HG03196 (cell line): ENCODE measurements around the gene TUBGCP2.

Experiments
- ATAC-seq: cut with Tn5 transposase; IDR thresholded peaks from one replicate; pipeline ENCODE4 v1.9.1; 2021; ENCODE audit not compliant: unreplicated experiment

TUBGCP2 gene

DNA sequence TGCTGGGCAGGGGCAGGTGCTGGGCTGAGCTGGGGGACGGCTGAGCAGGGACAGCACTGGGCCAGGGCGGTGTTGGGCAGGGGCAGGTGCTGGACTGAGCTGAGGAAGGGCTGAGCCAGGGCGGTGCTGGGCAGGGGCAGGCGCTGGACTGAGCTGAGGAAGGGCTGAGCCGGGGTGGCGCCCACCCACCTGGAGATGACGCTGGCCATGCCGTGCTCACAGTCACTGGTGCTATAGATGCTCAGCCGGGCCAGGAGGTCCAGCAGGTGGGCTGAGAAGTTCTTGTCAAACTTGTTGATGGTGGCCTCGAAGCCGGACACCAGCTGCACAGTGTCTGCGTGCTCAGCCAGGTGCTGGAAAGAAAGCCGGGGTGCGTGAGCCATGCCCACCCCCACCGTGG lies 27.6 kb downstream of the TUBGCP2 start:
- ATAC-seq, result no peak

DNA sequence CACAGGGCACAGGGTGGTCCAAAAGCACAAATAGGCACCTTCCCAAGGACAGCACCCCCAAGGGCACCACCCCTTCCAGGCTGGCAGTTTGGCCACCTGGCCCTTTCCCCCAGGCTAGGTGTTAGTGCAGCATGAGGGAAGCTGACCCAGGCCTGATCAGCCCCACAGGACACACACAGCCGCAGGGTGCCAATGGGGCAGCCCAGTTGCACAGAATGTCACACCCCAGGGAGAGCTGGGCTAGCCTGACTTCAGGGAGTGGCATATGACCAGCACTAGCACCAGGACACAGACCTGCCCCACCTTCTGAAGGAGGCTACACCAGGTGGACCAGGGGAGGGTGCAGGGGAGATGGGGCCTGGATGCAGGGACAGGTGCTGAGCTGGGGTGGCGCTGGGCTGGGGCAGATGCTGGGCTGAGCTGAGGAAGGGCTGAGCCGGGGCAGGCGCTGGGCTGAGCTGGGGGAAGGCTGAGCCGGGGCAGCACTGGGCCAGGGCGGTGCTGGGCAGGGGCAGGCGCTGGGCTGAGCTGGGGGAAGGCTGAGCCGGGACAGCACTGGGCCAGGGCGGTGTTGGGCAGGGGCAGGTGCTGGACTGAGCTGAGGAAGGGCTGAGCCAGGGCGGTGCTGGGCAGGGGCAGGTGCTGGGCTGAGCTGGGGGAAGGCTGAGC lies 28.1 kb downstream of the TUBGCP2 start:
- no peak for ATAC-seq

DNA sequence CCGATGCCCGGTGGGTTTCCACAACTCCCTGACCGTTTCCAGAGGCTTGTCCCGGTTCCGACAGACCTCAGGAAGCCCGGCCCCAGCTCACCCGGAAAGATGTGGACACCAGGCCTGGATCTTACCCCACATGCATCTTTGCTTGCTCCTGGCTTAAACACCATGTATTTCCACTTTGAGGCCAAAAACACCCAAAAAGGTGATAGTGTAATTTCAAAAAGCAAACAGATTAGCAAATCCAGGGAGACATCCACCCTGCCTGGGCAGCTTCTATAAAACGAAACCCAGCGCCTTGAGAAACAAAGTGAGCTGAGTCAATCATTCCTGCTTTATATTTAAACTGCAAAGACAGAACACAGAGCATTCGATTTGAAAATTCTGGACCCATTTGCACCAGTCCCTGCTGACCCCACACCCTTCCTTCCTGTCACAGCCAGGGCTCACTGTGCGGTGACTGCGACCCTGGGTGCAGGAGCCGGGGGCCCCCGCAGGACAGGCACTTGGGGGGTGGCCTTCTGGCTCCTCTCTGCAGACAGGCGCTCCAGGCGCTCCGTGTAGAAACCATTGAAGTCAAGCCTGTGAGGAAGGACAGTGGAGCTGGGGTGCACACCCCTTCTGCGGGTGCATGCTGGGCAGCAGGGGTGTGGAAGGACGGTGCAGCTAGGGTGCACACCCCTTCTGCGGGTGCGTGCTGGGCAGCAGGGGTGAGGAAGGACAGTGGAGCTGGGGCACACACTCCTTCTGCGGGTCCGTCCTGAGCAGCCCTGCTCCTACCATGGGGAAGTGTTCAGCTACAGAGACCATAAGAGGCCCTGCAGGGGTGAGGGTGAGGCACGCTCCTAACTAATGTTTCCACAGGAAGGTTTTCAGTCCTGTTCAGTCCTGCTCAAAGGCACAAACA lies 29.1 kb downstream of the TUBGCP2 start:
- no peak for ATAC-seq

DNA sequence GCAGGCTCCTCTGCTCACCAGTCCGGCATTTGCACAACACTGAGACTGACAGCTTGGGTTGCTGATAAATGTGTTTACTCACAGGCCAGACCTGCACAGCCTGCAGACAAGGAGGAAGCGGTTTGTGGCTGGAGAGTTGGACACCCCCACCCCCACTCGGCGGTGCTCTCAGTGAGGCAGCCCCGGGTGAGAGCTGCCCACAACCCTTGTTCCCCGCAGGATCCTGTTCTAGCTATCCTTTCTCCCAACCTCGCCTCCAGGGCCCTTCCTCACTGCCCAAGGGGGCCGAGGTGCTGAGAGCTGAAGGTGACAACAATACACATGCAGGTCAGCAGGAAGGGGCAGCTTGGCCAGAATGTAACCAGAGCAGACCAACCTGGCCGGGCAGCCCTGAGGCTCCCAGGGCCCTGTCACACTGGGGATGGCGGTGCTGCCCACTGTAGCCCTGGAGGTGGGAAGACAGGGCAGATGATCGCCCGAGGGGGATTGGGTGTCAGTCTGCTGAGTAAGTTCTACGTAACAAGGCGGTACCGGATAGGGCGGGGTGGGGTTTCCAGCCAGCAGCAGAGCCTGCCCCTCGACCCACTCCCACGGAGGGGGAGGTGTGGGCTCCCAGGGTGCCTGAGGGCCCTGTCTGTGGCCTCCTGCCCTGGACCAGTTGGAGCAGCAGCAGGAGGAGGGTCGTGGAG lies 30.0 kb downstream of the TUBGCP2 start:
- peak; percentile 42 for ATAC-seq

DNA sequence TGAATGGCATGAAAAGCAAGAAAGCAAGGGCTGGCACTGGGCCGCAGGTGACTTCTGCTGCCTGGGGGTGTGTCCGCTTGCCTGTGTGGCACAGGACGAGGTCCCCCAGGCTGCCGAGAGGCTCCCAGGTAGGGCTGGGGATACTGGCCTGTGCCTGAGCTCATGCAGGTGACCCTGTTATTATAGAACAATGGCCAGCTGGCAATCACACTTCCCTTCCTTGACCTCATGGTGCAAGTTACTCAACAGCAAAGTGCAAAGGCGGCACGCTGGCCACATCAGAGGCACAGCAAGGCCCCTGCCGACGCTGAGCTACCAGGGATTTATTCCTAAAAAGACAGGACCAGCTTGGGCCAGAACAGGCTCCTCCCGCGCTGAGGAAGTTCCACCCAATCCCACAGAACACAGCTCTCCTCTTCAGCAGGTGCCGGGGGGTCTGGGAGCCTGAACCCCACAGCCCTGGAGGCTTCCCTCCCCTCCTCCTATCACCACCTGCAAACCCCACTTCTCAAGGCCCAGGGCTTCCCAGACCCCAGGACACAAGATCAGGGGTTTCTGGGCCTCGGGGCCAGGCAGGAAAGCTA lies 30.6 kb downstream of the TUBGCP2 start:
- ATAC-seq, result no peak

DNA sequence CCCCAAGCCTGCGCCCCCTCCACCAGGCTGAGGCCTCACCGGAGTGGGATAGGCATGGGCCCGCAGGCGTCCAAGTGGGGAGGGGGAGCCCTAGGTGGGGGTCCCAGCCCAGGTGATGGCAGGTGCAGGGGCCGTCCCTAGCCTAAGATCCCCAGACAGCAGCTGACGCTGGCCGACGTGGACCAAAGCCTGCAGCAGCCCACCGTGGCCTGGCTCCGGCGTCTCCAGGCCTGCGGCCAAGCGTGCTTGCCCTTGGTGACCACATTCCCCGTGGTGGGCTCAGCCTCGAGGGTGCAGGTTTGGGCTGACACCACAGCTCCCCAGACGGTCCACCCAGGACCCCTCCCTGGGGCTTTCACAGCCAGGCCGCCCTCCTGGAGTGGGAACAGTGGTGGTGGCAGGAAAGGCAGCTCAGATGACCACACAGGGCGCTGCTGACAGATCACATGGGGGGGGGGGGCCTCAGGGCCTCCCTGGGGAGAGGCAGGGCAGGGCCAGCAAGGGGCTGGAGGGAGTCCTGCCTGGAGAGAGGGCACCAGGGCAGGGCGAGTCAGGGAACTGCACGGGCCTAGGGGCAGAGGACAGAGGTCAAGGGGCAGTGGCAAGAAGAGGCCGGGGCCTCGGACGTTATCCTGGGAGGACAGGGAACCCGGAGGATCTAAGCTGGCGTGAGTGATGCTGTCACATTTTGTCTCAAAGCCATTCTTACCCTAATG lies 31.2 kb downstream of the TUBGCP2 start:
- ATAC-seq, result no peak

DNA sequence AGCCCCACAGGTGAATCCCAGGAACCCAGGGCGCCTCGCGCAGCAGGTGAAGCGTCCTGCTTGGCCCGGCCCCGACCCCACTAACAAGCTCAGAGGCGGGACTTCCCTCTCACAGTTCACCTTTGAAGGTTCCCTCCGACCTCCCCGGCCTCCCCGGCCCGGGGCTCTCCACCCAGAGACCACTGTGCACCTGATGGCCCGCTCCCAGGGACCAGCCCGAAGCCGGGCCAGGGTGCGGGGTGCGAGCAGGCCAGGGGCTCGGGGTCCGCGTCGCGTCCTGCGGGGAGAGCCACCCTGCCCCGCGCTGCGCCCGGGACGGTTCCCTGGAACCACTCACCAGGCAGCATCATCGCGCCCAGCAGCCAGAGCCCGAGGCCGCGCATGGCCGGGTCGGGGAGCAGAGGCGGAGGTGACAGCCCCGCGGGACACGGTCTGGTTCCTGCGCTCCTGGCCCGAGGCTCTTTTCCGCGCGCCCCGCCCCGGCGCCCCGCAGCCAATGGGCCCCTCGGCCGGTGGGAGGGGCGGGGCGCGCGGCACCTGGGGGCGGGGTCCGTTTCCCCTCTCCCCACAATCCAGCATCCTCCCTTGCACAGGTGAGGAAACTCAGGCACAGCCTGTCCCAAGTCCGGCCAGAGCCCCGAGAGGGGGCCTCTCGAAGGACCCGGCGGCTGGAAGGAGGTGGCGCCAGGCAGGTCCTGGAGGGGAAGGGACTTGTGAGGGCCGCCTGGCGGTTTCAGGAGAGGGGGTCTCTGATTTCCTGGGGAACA lies 32.1 kb downstream of the TUBGCP2 start, which contains the start of gene ADAM8:
Gene ADAM8 (minus strand): TSS at position 434 of the 767 bp plus-strand sequence. CDS start 51 bp downstream, at position 383.
- peak; percentile 30 for ATAC-seq

DNA sequence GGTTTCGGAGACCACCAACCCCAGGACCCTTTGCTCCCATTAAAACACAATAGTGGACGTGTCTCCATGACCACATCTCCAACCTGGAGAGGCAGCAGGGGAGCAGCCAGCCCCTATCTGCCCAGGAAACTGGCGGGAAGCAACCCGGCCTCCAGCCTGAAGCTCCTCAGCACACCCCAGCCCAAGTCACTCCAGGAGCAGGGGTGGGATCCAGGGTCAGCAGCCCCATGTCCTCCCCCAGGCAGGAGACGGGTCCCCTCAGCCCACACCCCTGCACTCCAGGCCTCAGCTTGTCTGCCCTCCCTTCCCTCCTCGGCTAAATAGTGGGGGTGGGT lies 32.6 kb downstream of the TUBGCP2 start:
- ATAC-seq, result no peak

DNA sequence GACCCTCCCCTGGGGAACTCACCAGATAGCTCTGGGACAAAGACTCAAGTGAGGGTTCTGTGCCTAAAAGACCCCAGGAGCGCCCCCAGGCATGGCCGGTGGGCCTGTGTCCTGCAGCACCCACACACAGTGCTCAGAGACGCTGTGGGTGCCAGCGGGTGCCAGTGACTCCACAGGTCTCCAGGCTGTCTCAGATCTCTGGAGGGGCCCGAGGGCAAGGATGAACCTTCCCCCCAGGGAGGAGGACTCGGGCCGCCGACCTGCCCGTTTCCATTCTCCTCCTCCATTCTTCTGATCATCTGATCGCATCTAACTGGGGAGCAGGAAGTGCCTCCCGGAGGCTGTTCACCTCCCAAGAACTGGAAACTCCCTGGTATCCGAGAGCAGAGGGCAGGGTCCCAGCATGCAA lies 33.0 kb downstream of the TUBGCP2 start:
- ATAC-seq, result peak; percentile 35

DNA sequence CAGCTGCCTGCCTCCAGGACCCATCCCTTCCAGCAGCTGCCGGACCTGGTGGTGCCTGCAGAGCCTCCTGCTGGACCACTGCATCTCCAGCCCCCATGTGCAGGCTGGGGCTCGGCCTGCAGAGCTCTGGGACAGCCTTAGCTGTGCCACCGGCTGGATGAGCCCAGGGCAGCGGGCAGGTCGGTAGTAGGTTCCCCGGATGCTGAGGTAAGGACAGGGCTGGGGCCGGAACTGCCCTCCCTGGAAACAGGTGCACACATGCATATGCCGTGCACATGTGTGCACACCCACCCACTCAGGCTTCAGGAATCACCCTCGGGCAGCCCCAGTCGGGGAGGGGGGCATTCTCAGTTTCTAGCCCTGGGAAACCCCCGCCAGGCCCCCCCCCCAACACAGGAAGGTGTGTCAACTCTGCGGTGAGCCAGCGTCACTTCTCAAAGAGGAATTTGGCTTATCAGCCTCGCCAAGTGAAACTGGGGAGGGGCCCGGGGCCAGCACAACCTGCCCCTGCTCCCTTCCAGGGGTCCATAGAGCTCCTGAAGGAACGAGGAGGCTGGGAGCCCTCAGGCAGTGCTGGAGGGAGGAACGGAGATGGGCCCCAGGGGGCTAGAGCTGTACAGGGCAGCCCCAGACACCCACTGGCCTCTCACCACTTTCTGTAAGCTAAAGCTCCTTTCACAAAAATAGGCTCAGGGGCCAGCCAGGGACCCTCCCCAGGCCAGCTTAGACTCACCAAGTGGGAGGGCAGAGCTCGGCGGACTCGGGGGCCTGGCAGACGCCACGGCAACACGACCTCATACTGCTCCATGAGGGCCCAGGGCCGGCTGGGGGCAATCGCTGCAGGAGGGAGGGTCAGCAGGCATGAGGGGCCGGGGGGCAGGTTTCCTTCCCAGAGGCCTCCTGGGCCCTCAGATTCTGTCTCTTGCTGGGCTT lies 33.7 kb downstream of the TUBGCP2 start:
- ATAC-seq, result peak; percentile 42

DNA sequence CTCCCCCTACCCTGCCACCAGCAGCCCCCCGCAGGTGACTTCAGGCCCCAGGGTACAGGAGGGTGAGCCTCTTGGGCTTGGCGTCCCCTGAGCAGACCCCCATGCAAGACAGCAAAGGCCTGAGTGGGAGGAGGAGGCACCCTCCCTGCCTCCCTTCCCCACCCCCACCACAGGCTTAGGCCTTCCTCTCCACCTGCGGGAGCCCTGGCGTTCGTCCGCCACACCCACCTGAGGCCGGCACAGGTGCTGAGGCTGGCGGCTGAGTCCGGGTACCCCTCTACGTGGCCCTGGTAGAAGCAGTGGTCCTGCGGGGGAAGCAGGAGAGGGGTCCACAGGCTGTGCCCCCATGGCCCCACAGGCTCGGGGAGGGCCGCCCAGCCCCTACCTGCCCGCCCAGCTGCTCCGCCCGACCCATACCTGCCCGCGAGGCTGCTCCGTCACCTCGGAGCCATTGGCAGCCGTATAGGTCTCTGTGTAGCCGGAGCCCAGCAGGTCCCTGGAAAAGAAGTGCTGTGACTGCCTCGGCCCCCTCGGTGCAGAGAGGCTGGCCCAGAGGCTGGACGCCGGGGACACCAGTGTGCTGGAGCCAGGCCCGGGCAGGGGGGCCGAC lies 35.0 kb downstream of the TUBGCP2 start:
- ATAC-seq, result no peak

DNA sequence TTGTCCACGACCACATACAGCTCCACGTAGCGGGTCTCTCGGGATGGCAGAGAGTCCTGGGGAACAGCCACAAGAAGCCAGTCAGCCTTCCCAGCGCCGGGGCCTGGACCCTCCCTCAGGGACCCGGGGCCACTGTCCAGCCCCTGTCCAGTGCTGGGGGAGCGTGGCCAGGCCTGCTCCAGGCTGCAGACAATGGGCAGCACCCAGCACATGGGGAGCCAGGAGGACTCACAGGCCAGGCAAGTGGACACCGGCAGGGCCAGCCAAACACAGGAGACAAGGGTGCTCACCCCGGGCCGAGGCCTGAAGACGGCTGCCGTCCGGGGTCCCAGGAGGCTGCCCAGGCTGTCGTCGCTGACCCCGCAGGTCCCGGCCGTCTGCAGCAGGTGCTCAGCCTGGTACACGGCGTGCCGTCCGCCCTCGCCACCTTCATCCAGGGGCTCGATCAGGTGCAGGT lies 35.7 kb downstream of the TUBGCP2 start:
- no peak for ATAC-seq

DNA sequence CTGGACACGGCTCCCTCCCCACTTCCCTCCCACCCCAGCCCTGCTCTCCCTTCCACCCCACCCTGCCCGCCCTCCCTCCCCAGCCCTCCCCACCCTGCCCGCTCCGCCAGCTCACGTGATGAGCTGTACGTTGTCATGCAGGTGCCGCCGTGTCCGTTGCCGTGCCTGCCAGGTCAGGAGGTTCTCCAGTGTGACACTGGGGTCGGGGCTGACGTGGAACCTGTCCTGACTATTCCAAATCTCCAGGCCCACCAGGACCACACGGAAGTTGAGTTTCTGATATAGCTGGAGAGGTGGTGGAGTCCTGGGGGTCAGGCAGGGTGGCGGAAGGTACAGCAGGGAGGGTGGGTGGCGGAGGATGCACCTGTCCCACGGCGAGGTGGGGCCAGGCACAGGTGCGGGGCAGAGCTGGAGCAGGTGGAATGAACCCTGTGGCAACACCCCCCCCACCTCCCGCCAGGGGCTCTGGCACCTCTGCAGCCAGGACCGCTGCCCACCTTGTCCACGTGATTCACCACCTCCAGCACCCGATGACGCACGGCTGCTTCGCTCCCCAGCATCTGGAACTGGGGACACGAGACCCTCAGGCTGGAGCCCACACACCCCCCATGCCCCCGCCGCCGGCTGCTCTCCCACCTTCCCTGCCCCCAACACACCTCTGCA lies 36.2 kb downstream of the TUBGCP2 start:
- ATAC-seq, result no peak

DNA sequence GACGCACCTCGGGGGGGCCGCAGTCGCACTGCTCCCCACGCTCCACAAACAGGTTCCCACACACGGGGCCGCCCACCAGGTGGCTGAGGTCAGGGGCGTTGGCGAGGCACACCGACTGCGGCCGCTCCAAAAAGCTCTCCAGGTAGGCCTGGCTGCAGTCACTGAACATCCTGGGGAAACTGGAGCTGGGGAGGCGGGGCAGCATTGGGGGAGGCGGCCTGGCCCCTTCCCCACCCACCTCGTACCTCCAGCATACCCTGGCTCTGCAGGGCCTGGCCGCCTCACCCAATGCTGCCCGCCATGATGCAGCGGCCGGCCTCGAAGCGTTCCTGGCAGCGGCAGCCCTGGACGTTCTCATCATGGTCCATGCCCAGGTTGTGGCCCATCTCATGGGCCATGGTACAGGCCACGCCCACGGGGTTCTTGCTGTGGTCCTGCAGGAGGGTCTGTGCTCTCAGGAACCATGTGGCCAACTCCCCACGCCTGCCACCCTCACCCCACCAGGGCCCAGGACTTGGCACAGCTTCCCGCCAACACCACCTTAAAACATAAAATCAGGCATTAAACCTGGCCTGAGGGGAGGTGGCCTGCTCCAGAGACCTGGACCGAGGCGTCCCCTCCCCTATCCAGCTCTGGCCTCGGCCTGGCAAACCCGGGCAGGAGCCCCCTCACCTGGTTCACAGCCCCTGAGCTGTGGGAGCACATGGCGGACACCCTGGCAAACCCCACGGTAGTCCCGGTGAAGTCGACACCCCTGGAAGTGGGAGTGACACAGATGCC lies 37.0 kb downstream of the TUBGCP2 start:
- ATAC-seq, result no peak

DNA sequence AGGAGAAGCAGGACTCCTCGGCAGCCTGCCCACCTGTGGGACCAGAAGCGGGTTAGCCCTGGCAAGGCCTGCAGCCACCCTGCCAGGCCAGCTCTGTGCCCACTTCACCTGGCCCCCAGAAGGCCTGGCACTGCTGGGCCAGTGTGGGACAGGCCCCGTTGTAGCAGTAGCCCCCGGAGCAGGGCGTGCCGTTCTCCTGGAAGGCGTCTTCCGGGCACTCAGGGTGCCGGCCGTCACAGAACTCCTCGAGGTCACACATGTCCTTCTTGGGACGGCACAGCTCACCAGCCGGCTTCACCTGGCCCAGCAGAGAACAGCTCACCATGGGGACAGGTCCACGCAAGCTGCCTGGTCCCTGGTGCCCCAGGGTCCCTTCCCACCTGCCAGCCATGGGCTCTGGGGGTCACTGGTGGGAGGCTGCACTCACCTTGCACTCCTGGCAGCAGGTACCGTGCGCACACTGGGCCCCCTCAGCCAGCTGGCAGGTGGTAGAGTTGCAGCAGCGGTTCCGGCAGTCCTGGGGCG lies 37.8 kb downstream of the TUBGCP2 start:
- ATAC-seq, result no peak

DNA sequence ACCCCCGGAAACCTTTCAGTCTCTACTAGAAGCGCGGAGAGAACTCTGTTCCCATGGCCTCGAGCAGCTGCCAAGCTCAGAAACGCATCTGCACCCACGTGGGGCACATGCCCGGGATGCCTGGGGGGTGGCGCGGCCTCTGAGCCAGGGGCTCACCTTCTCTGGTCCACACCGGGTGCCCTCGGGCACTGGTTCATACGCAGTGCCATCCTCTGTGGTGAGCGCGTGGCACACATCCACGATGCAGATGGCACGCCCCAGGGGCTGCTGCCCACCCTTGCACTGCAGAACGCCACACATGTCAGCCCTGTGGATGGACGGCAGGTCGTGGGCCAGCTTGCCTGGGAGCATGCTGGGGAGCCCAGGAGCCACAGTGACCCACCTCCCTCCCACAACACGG lies 38.5 kb downstream of the TUBGCP2 start:
- no peak for ATAC-seq

DNA sequence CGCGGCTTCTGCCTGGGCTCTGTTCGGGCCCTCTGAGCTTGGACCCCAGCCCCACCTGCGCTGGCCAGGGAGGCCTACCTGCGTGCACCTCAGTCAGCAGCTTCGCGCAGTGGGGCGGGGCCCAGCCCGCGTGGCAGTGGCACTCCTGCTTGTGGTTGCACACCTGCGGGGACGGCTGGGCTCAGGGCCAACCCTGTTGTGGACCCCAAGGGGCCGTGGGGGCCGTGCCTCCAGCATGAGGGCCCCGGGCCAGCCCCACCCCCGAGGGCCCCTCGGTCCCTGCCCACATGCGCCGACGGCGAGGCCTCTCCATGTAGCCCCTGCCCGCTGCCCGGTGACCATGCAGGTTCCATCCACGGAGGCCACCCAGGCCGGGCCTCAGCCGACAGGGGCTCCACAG lies 39.3 kb downstream of the TUBGCP2 start:
- ATAC-seq, result no peak
